T-cell (primary cell): ENCODE results near the gene EXOC4. TPM values are rescaled to one million over a fixed set of nuclear protein-coding genes. Genes with fewer than 3 reads are reported as not detected.

Experiments
- ATAC-seq, 4 experiments: fragments of 200-7000 bp in 3 of 4; fragments of 150-1000 bp in 1 of 4; cut with Tn5 transposase; replicated peaks in 1 of 4; 1 replicate in 3 of 4; 2 replicates in 1 of 4; pipeline ENCODE4 v1.10.0; 2021; ENCODE audit warnings: moderate library complexity in 3 of 4, mild to moderate bottlenecking in 2 of 4, moderate number of reproducible peaks in 1 of 4
- CTCF ChIA-PET, 2 donors: fragments of 300-600 bp; sonication (Branson Sonifier 250); formaldehyde crosslinking; loops; one replicate each; lab custom pipeline; 2022; ENCODE audit warnings: antibody characterized with exemption in 2 of 2; lab: Charles Lee
- POLR2A ChIA-PET, 2 donors: fragments of 300-600 bp; sonication (Branson Sonifier 250); formaldehyde crosslinking; loops; one replicate each; lab custom pipeline; 2022; ENCODE audit warnings: antibody characterized with exemption in 2 of 2; lab: Charles Lee
- DNase-seq, 35 experiments: peaks; one replicate each; pipeline versions ENCODE4 v3.0.0 to v3.0.0-alpha.2; 2013 to 2023
- H3K27ac ChIP-seq: one replicate; pipeline ENCODE4 v1.5.1; 2013; ENCODE audit warnings: low read length
- H3K27me3 ChIP-seq, 2 experiments: replicated peaks in 1 of 2; 1 replicate in 1 of 2; 2 replicates in 1 of 2; pipeline versions ENCODE4 v1.6.1 to v1.7.0; 2013; ENCODE audit warnings: low read length in 1 of 2, mixed read lengths in 1 of 2; ENCODE audit not compliant: control insufficient read depth in 2 of 2, insufficient read depth in 2 of 2; ENCODE audit errors: extremely low read depth in 1 of 2
- H3K36me3 ChIP-seq, 2 donors: 1 replicate in 1 of 2; 2 replicates in 1 of 2; pipeline versions ENCODE4 v1.6.1 to v1.7.0; 2013; ENCODE audit warnings: low read length in 1 of 2; ENCODE audit not compliant: control insufficient read depth in 2 of 2, insufficient read depth in 1 of 2; ENCODE audit errors: extremely low read depth in 1 of 2
- H3K4me1 ChIP-seq, 2 experiments: 1 replicate in 1 of 2; 2 replicates in 1 of 2; pipeline versions ENCODE4 v1.6.1 to v1.7.0; 2013; ENCODE audit warnings: low read length in 2 of 2, mixed read lengths in 1 of 2; ENCODE audit not compliant: insufficient read depth in 2 of 2, control insufficient read depth in 1 of 2; ENCODE audit errors: extremely low read depth in 1 of 2
- H3K4me3 ChIP-seq, 2 donors: 1 replicate in 1 of 2; 2 replicates in 1 of 2; pipeline versions ENCODE4 v1.5.1 to v1.7.0; 2013; ENCODE audit warnings: mild to moderate bottlenecking in 2 of 2, low read length in 1 of 2, moderate library complexity in 1 of 2; ENCODE audit not compliant: control insufficient read depth in 1 of 2; ENCODE audit errors: extremely low read depth in 1 of 2
- H3K9me3 ChIP-seq: 2 replicates; pipeline ENCODE4 v1.7.0; 2013
- H3K27ac Mint-ChIP-seq, 2 donors: one replicate each; pipeline ENCODE4 v1.8.0; 2020 to 2021; ENCODE audit warnings: mild to moderate bottlenecking in 2 of 2, mixed read lengths in 2 of 2
- H3K27me3 Mint-ChIP-seq, 2 donors: one replicate each; pipeline ENCODE4 v1.8.0; 2021 to 2022; ENCODE audit warnings: mixed read lengths in 2 of 2
- H3K36me3 Mint-ChIP-seq: one replicate; pipeline ENCODE4 v1.8.0; 2021; ENCODE audit warnings: mixed read lengths
- H3K4me1 Mint-ChIP-seq, 3 donors: one replicate each; pipeline ENCODE4 v1.8.0; 2020 to 2022; ENCODE audit warnings: mixed read lengths in 3 of 3, mild to moderate bottlenecking in 1 of 3
- H3K4me3 Mint-ChIP-seq, 3 donors: one replicate each; pipeline ENCODE4 v1.8.0; 2020 to 2022; ENCODE audit warnings: mild to moderate bottlenecking in 3 of 3, mixed read lengths in 3 of 3, moderate library complexity in 3 of 3
- H3K9me3 Mint-ChIP-seq, 3 donors: one replicate each; pipeline ENCODE4 v1.8.0; 2020 to 2022; ENCODE audit warnings: mixed read lengths in 3 of 3
- WGBS: methylation state at CpG from one replicate; pipeline ENCODE4 v1.1.5; 2013; ENCODE audit warnings: missing lambda C conversion rate; ENCODE audit not compliant: insufficient coverage; 5-methylcytosine and 5-hydroxymethylcytosine counted together
- total RNA-seq, 35 experiments: library from RNA in 6 of 35; stranded (reverse) in 6 of 35; fragments of 120-200 nt in 1 of 35; gene quantifications; one replicate each; pipeline versions ENCODE4 v1.2.1 to v1.2.4 and lab custom pipeline; 2013 to 2026

The EXOC4 gene
- total RNA-seq, 5 donors from 2014 or later (not counting 1 experiment from before 2014, with no cell fraction given), result 58.2 to 108 (median 64.8) TPM

DNA sequence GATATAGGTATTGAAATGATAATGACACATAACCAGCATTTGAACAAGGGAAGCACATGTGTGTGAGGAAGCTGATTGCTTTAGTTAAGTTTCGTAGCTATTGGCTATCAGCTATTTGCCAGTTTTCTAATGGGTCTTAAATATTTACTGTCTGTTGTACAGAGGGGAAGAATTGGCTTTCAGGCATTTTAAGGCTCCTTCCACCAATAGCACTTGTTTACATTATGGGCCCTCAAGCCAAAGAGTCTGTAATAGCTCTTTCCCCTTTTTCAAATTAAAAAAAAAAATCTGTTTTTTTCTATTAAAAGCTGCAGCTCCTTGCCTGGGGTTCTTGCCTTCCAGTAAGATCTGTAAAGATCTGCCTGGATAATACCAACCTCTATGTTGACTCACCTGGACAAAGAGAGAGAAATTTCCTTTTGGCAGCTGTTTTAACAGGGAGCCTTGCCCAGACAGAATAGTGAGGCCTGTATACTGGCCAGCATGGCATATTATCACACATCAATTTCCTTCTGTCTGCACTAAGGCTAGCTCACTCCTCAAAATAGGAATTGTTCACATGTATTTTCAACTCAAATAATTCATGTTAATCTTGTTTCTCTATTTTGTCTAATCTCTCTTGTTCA lies 769.5 kb downstream of the EXOC4 start:
- DNase-seq (no peak), ATAC-seq (no peak)
- Mint-ChIP-seq H3K4me1 (no peaks in the 10 kb centered on the region), H3K27ac (no peak overlapping the region), H3K36me3 (peaks cover 34% of the 10 kb centered on the region), H3K27me3 (no peaks in the 10 kb centered on the region), H3K9me3 (no peaks in the 10 kb centered on the region), H3K4me3 (no peak overlapping the region)
- ChIA-PET CTCF (interaction anchor here in 1 of 2 donors (0.6 kb wide), 1 partner anchor 1430 kb away, joined by 3 read pairs; no protein-coding TSS in a partner anchor), POLR2A (no interaction called here)
- Histone ChIP-seq H3K27me3 (no peaks in the 10 kb centered on the region), H3K9me3 (no peaks in the 10 kb centered on the region), H3K36me3 (no peaks in the 10 kb centered on the region), H3K4me1 (no peaks in the 10 kb centered on the region), H3K27ac (no peak overlapping the region), H3K4me3 (no peak overlapping the region)
- no CpG with 5 or more reads among the region's 1 CpG for WGBS

DNA sequence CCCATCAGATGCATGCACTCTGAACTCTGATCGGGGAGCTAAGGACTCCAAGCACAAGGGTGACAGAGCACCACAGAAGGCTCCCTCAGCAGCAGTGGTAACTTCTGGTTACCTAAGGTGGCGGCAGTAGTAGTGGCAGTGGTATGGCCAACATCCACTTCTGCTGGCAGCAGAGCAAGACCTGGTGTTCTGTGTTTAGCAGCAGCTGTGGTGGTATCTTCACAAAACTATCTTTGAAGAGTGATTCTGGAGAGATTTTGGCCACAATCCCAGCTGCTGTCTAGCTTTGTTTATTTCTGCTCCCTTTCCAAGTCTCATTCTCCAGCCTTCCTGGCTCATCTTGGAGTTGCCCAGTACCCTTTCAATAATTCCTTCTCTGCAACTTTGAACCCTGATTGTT lies 771.9 kb downstream of the EXOC4 start:
- ATAC-seq, result no peak
- WGBS, result 100% methylated on average over 2 of the region's 2 CpGs

DNA sequence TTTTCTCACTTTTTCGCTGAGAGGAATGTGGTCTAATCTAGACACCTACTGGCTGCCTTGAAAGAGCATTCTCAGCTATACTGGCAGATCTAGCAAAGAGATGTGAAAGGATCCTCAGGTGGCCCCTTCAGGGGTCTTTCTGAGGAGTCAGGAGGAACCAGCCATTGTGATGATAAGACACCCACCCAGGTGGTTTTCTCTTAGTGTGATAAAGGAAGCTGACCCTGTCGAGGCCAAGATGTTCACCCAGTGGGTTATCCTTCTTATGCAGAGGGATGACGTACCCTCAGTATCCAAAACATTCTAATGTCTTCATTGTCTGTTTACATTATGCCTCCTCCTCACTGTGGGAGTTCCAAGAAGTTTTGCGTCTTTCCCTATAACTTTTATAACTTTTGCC lies 776.0 kb downstream of the EXOC4 start:
- H3K27me3 ChIP-seq, result no peaks in the 10 kb centered on the region
- H3K27me3 Mint-ChIP-seq, result no peaks in the 10 kb centered on the region
- H3K9me3 Mint-ChIP-seq, result no peaks in the 10 kb centered on the region
- peaks cover 0 to 4% of the 10 kb centered on the region in 2 experiments for H3K4me1 ChIP-seq
- ChIA-PET POLR2A (no interaction called here), CTCF (no interaction called here)
- H3K4me3 ChIP-seq, result no peak overlapping the region
- peaks cover 42% of the 10 kb centered on the region for H3K36me3 Mint-ChIP-seq
- H3K27ac ChIP-seq, result no peak overlapping the region
- DNase-seq, result no peak
- H3K9me3 ChIP-seq, result no peaks in the 10 kb centered on the region
- no peak for ATAC-seq
- WGBS, result 100% methylated on average over 3 of the region's 4 CpGs
- H3K4me3 Mint-ChIP-seq, result no peak overlapping the region
- no peaks in the 10 kb centered on the region for H3K36me3 ChIP-seq
- peaks cover 11 to 22% (median 13%) of the 10 kb centered on the region in 3 donors for H3K4me1 Mint-ChIP-seq
- H3K27ac Mint-ChIP-seq, result no peak overlapping the region

More for the DNA sequence above, 771.9 kb downstream of the EXOC4 start:
- no peak for DNase-seq
- Mint-ChIP-seq H3K36me3 (peaks cover 41% of the 10 kb centered on the region), H3K27me3 (no peaks in the 10 kb centered on the region), H3K4me1 (no peaks in the 10 kb centered on the region), H3K4me3 (no peak overlapping the region), H3K9me3 (no peaks in the 10 kb centered on the region), H3K27ac (no peak overlapping the region)
- Histone ChIP-seq H3K27ac (no peak overlapping the region), H3K36me3 (no peaks in the 10 kb centered on the region), H3K4me1 (no peaks in the 10 kb centered on the region), H3K27me3 (no peaks in the 10 kb centered on the region), H3K9me3 (no peaks in the 10 kb centered on the region), H3K4me3 (no peak overlapping the region)
- POLR2A ChIA-PET, result no interaction called here
- CTCF ChIA-PET, result interaction anchor here (0.7 to 0.9 kb wide), 2 partner anchors 8 to 32 kb away, joined by 3 read pairs; no protein-coding TSS in a partner anchor

DNA sequence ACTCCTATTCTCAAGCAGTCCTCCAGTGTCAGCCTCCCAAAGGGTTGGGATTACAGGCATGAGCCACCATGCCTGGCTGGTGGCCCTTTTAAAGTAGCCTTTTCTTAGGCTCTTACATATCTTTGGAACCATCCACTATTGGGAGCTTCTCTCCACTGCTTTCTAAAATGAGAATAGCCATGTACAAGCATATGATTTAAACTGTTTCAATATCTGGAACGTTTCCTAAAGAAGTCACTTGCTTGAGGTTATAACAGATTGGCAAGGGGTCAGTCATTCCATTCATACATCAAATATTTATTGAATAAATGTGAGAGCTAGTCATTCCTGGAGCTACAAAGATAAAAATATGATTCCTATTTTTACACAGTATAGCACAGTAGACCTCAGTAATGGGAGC lies 776.9 kb downstream of the EXOC4 start:
- Mint-ChIP-seq H3K4me3 (no peak overlapping the region), H3K9me3 (no peaks in the 10 kb centered on the region), H3K27ac (no peak overlapping the region), H3K27me3 (no peaks in the 10 kb centered on the region), H3K36me3 (peaks cover 45% of the 10 kb centered on the region), H3K4me1 (peaks cover 11 to 25% (median 13%) of the 10 kb centered on the region in 3 donors)
- Histone ChIP-seq H3K9me3 (no peaks in the 10 kb centered on the region), H3K4me1 (peaks cover 0 to 4% of the 10 kb centered on the region in 2 experiments), H3K27ac (no peak overlapping the region), H3K27me3 (no peaks in the 10 kb centered on the region), H3K4me3 (no peak overlapping the region), H3K36me3 (no peaks in the 10 kb centered on the region)
- DNase-seq (no peak), ATAC-seq (no peak)
- ChIA-PET POLR2A (no interaction called here), CTCF (no interaction called here)
- no CpG with 5 or more reads among the region's 1 CpG for WGBS

DNA sequence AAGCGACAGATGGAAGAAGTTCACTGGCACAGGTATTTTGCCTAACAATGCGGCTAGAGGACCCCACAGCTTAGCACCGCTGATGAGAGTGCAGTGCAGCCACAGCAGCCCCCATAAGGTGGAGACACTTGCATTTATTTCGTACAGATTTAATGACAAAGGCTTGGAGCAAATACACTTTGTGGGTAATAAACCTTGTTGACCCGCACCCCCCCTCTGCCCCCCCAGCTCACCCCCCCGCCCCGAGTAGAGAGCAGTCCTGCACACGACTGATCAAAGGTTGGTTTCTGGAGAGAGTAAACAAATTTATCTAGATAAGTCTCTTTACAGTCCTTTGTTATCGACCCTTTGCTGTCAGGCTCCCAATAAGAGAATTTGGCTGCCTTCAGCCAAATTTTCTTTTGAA lies 777.6 kb downstream of the EXOC4 start:
- H3K4me3 Mint-ChIP-seq, result no peak overlapping the region

DNA sequence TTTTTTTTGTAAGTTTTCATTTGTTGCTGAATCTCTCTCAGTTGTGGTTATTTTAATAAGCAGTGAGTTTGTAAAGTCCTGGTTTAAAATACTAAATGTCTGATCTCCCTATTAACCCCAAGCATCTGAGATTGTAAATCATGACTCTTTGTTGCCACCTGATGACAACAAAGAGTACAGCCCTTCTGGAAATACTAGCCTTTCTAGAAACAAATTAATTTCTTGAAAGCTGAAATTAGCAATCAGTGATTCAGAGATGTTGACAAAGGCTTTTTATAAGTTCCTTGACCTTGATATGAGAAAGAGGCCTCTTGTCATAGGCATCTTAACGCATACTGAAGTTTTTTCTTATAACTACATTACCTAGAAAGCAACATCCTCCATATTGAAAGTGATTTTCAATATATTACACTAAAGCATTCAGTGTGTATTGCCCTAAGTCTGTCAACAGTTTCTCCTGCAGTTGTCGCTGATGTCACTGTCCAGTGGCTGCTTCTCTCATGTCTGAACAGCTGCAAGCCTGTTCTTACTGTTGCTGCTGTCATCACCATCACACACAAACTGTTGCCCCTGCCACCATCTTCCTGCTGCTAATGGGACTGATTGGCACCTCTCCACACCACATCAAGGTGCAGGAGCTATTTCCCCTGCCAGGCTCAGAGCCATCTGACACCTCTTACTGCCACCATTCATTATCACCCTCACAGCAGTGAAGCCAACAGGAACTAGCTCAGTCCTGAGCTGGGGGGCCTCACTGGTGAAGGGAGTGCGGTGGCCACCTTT lies 779.1 kb downstream of the EXOC4 start:
- Histone ChIP-seq H3K27me3 (no peaks in the 10 kb centered on the region), H3K36me3 (no peaks in the 10 kb centered on the region), H3K4me3 (no peak overlapping the region), H3K27ac (no peak overlapping the region), H3K9me3 (no peaks in the 10 kb centered on the region), H3K4me1 (peaks cover 0 to 4% of the 10 kb centered on the region in 2 experiments)
- DNase-seq, result peak in 27 of 35 experiments; percentile 0 to 45 (median 10)
- CTCF ChIA-PET, result no interaction called here
- Mint-ChIP-seq H3K27me3 (no peaks in the 10 kb centered on the region), H3K36me3 (peaks cover 35% of the 10 kb centered on the region), H3K27ac (no peak overlapping the region), H3K4me3 (no peak overlapping the region), H3K9me3 (no peaks in the 10 kb centered on the region), H3K4me1 (peaks cover 11 to 25% (median 13%) of the 10 kb centered on the region in 3 donors)
- POLR2A ChIA-PET, result interaction anchor here in 1 of 2 donors (0.5 kb wide), 1 partner anchor 713 kb away, joined by 8 read pairs; no protein-coding TSS in a partner anchor
- WGBS, result 29% methylated on average over 1 of the region's 3 CpGs
- ATAC-seq, result peak in 2 of 4 experiments; percentile 23 to 57

More for the DNA sequence above, 777.6 kb downstream of the EXOC4 start:
- Histone ChIP-seq H3K27ac (no peak overlapping the region), H3K4me1 (peaks cover 0 to 4% of the 10 kb centered on the region in 2 experiments), H3K36me3 (no peaks in the 10 kb centered on the region), H3K9me3 (no peaks in the 10 kb centered on the region), H3K4me3 (no peak overlapping the region), H3K27me3 (no peaks in the 10 kb centered on the region)
- ATAC-seq, result no peak
- Mint-ChIP-seq H3K27me3 (no peaks in the 10 kb centered on the region), H3K36me3 (peaks cover 43% of the 10 kb centered on the region), H3K4me1 (peaks cover 11 to 25% (median 13%) of the 10 kb centered on the region in 3 donors), H3K27ac (no peak overlapping the region), H3K9me3 (no peaks in the 10 kb centered on the region)
- POLR2A ChIA-PET, result no interaction called here
- DNase-seq, result no peak
- CTCF ChIA-PET, result no interaction called here
- WGBS, result 97% methylated on average over 3 of the region's 9 CpGs
